ENCODE data around the gene AIG1.
A peak's percentile ranks its signal among the peaks of the same experiment; 100 is the strongest.
"Not testable (repeated sequence)": the region's sequence is repeated elsewhere in the genome, so short reads cannot be mapped to it uniquely, and the experiment has no call there.

The AIG1 gene

GRCh38 chr6:143055891-143056290 lies 4.8 kb upstream of the AIG1 start:
- no peak for DNase-seq

DNA sequence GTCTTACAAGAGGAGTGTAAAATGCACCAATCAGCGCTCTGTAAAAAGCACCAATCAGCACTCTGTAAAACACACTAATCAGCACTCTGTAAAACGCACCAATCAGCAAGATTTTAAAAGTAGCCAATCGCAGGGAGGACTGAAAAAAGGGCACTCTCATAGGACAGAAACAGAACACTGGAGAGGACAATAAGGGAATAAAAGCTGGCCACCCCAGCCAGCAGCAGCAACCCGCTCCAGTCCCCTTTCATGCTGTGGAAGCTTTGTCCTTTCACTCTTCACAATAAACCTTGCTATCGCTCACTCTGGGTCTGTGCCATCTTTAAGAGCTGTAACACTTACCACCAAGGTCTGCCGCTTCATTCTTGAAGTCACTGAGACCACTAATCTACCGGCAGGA lies 1.7 kb upstream of the AIG1 start:
- DNase-seq, result peak in 12 of 51 donors; percentile 4 to 43 (median 16)

GRCh38 chr6:143059663-143060353 lies 881 bp upstream of the AIG1 start:
- peak in 3 of 51 donors; percentile 6 to 66 (median 9) for DNase-seq

DNA sequence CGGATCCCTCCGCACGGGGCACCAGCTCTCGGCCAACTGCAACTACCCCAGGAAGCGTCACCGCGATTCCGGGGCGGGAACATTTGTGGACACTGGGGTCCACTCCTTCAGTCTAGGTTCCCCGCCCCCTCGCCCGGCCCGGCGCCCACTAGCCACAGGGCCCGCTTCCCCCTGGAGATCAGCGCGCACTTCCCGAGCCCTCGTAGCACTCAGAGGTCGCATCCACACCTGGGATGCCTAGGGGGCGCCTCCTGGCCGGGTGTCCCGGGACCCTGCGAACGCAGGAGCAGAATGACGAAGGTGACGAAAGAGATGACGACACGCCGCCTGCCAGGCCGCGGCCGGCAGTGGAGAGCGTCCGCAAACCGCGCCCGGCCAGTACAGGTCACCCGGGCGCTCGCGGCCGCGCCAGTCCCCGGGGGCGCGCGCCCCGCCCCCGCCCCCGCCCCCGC lies 309 bp upstream of the AIG1 start:
- peak in 50 of 51 donors; percentile 31 to 93 (median 78) for DNase-seq

DNA sequence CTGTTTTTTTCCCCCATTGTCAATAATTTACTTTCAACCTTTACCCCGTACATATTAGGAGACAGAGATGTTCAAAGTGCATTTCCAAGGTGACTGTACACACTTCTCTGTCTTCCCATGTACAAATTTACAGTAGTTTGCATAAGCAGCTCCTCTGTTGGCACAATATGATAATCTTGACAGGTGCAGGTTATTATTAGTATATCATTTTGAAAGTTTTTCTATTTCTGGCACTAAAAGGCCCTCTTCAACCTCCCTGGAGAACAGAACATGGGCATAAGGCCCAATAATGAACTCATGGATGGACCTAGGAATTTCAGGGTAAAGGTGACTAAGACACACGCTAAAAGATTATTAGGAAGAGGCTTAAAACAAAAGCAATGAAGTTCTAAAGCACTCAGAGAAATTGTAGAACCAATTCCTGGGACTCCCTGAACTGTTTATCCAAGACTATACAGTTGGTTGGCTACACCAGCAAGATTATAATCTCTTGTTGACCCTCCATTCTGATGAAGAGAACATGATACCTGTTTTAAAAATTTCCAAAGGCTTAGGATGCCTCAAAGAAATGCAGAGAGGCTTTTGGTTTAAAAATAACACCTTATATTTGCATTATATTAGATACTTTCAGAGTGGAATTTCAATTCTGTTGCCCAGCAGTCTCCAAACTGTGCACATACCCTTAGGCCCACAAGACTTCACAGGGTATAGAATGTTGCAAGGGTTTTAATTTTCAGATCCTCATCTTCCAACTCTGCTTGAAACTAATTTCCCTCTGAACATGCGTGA lies 1.1 kb downstream of the AIG1 start:
- peak in 1 of 51 donors; percentile 52 for DNase-seq

DNA sequence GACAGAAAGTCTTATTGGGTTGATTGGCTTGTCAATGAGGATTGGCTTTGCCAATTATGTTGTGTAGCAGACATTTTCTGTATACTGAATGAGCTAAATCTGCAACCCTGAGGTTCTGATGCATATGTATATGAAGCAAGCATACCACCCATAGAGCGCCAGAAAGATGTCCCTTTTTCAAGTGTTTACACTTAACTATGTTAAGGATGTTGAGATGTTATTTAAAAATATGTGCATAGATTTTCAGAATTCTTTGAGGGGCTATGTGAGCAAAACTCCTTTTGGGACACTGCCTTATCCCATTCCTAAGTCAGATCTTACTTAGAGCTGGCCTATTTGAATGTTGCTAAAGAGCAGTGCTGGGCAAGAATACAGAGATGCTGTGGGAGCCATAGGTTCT lies 1.9 kb downstream of the AIG1 start:
- DNase-seq, result no peak

DNA sequence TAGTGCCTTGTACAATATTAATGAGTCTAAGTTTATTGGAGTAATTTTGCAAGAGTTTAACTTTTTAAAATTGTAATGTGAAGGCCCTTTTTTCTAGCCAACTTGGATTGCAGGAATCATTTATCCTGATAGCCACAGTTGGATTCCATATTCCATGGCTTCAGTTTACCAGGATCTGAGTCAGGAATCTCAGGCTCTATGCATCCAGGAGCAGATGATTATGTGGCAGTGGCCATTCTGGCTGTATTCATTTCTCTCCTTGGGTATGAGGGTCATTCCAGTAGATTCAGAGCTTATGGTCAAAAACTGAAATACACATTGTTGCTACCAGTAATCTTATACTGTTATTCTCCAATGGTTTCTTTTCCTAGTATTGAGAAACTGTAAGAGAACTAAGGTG lies 2.9 kb downstream of the AIG1 start:
- no peak for DNase-seq

GRCh38 chr6:143064271-143064670 lies 3.6 kb downstream of the AIG1 start:
- DNase-seq, result no peak

DNA sequence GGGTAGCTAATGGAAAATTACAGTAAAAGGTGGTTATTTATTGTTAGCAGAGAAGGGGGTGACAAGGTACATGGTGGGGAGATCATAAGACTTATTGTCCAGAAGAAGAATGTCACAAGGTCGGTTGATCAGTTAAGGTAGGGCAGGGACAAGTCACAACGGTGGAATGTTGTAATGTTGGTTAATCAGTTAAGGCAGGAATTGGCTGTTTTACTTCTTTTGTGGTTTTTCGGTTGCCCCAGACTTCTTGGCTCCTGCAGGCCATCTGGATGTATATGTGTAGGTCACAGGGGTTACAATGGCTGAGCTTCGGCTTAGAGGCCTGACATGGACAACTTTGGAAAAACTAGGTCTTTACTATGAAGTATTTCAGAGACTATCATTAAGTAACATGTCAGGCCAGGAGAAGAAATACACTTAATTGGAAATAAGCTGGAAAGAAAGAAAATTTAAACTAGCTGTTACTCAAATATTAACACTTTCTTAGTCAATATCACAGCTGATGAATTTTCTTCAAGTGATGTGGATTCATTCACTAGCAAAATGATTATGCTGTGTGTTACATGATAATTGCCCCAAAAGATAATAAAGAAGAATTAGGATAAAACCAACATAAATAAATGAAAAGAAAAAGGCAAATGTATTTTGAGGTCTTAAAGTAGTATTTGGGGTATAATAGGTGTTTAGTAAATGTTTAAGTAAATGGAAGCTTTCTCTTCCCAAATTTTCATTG lies 4.4 kb downstream of the AIG1 start:
- no peak for DNase-seq

DNA sequence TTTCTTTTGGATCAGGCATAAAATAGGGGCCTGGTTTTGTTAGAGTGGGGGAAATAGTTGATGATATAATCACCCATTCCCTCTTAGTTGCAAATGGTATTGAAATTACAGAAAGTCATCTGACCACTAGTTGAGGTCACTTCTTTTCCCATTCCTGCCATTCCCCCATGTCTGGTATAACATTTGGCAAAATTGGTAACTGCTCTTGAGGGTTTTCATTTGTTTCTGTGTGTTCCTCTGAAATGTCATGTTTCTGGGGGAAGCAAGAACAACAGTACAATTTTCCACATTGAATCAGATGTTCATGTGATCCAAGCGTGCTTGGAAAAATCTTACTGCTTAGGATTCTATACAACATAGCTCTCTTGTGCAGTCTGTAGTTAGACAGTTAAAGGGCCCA lies 7.3 kb downstream of the AIG1 start:
- no peak for DNase-seq

DNA sequence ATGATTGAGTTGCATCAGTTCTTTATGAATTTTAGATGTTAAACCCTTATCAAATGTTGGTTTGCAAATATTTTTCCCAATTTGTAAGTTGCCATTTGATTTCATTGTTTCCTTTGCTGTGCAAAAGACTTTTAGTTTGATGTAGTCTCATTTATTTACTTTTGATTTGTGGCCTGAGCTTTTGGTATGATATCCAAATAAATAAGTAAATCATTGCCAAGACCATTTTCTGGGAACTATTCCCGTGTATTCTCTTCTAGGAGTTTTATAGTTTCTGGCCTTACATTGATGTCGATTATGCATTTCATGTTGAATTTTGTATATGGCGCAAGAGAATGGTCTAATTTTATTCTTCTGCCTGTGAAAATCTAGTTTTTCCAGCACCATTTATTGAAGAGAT lies 13.4 kb downstream of the AIG1 start:
- DNase-seq, result no peak

GRCh38 chr6:143074670-143075318 lies 14.1 kb downstream of the AIG1 start:
- no peak for DNase-seq

DNA sequence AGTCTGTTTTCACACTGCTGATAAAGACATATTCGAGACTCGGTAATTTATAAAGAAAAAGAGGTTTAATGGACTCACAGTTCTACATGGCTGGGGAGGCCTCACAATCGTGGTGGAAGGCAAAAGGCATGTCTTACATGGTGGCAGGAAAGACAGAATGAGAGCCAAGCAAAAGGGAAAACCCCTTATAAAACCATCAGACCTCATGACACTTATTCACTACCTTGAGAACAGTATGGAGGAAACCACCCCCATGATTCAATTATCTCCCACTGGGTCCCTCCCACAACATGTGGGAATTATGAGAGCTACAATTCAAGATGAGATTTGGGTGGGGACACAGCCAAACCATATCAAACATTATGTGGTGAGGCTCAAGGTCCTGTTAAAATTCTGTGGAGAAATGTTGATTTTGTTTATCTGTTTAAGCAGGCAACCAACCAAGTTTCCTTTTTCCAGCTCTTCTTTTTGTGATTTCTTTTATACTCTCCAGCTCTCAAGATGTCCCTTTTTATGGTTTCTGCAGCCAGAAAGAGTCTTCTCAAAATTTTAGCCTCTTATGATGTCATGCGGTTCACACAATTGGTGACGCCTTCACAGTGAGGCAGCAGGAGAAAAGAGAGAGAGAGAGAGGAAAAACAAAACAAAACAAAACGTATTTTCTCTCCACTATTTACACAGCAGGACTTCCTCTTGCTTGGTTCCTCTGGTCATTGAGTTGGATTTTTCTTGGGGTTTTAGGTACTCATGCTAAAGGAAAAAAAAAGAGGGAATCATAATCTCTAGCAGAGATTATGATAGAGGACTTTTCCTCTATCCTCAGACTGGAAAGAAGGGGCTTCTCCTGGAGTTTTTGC lies 18.0 kb downstream of the AIG1 start:
- no peak for DNase-seq

DNA sequence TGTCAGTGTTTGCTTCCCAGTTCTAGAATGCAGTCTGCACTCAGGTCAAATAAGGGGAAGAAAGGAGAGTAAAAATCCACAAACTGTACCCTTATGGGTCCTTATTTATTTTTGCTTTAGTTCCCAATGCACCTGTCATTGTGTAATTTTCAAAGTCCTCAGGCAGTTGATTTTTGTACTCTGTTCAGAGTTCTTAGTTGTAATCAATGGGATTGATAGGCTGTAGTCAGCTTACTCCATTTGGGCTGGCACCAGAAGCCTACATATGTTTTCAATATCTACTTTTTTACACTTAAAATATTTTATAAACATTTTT lies 18.6 kb downstream of the AIG1 start:
- no peak for DNase-seq

DNA sequence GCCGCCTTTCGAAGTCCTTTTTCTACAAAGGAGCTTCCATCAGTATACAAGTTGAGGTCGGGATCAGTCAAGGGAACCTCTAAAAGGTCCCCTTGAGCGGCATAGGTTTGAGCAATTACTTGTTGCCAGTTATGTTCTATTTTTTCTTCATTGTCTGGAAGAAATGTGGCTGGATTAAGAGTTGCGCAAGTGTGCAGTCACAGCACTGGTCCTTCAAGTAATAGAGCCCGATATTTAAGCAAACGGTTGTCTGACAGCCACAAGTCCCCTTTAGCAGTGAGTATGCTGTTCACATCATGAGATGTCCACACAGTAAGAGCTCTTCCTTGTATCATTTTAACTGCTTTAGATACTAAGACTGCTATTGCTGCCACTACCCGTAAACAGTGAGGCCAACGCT lies 21.6 kb downstream of the AIG1 start:
- DNase-seq, result not testable (repeated sequence)

- not testable (repeated sequence) for DNase-seq
These were observed 23.3 kb downstream of the AIG1 start for GRCh38 chr6:143084019-143084418.

DNA sequence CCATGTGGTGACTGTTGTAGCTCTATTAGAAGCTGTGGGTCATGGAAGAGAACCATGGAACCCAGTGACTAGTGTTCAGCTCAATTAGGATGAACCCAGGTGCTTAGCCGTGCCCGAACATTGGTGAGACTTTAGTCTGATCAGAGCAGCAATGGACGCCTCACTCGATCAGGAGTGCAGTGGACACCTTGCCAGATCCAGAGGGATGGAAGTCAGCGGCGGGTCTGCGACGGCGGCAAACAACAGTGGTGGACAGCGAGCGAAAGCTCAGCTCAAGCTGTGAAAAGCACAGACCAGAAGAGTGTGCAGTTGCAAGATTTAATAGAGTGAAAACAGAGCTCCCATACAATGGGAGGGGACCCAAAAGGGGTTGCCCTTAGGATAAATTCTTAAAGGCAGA lies 26.6 kb downstream of the AIG1 start:
- not testable (repeated sequence) for DNase-seq

DNA sequence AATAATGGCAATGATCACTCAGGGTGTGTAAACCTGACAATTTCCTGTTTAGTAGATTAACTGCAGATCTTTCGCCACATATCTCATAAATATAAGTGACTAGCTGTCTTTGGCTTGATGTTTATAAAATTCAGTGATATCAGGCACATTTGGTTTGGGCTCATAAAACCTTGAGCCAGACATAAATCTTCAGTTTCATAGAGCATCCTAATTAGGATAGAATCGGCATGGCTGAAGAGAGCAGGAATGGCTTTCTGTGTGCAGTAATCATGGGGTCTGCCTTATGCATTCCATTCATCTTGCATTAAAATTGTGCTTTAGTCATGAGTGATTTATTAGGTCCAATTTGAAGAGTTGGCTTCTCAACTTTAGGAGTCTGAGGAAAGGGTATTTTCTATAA lies 27.2 kb downstream of the AIG1 start:
- DNase-seq, result no peak

DNA sequence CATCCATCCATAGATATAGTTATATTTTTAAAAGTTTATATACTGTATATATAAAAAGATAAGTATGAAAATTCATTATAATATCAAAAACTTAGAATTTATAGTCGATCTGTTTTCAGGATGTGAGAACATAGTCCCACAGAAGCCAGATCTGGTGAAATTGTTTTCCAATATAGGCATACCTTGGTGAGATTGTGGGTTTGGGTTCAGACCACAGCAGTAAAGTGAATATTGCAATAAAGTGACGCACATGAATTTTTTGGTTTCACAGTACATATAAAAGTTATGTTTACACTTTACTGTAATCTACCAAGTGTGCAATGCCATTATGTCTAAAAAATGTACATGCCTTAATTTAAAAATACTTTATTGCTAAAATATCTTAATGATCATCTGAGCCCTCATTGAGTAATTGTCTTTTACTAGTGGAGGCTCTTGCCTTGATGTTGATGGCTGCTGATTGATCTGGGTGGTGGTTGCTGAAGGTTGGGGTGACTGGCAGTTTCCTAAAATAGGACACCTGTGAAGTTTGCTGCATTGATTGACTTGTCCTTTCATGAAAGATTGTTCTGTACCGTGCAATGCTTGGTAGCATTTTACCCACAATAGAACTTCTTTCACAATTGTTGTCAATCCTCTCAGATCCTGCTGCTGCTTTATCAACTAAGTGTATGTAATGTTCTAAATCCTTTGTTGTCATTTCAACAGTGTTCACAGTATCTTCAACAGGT lies 29.8 kb downstream of the AIG1 start:
- no peak for DNase-seq

DNA sequence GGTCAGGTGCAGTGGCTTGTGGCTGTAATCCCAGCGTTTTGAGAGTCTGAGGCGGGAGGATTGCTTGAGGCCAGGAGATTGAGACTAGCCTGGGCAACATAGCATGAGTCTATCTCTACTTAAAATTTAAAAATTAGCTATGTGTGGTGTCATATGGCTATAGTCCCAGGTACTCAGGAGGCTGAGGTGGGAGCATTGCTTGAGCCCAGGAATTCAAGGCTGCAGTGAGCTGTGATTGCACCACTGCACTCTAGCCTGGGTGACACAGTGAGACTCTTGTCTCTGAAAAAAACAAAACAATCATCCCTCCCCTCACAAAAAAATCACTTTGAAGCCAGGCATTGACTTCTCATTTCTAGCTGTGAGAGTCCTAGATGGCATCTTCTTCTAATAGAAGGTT lies 32.1 kb downstream of the AIG1 start:
- no peak for DNase-seq
